Lower leg skin (tissue), 3 donors: Measurements from ENCODE around the gene TMCO4.

Source experiments
- CTCF ChIP-seq, 3 donors: fragments of 450-650 bp; IDR thresholded peaks; one replicate each; pipeline ENCODE4 v1.5.1; 2016; ENCODE audit warnings: antibody characterized with exemption in 3 of 3, mild to moderate bottlenecking in 3 of 3, moderate library complexity in 2 of 3
- POLR2A ChIP-seq, 2 donors: fragments of 450-650 bp; IDR thresholded peaks; one replicate each; pipeline ENCODE4 v1.6.1; 2016 to 2017; ENCODE audit warnings: antibody characterized with exemption in 2 of 2, mild to moderate bottlenecking in 1 of 2, moderate library complexity in 1 of 2

GRCh38 chr1:19715334-19716203 is 84.1 kb downstream of the TMCO4 start:
- TF ChIP-seq CTCF (IDR thresholded peaks at IDR 0.05) (peak in 1 of 3 donors; percentile 30), POLR2A (IDR thresholded peaks at IDR 0.05) (no peak)
